Ammon's horn (tissue), 1 donor: ENCODE data around the gene WDR27.

Experiments used
- DNase-seq: peaks from one replicate; pipeline ENCODE4 v3.0.0-alpha.2; 2016; ENCODE audit warnings: low spot score

WDR27 gene

DNA sequence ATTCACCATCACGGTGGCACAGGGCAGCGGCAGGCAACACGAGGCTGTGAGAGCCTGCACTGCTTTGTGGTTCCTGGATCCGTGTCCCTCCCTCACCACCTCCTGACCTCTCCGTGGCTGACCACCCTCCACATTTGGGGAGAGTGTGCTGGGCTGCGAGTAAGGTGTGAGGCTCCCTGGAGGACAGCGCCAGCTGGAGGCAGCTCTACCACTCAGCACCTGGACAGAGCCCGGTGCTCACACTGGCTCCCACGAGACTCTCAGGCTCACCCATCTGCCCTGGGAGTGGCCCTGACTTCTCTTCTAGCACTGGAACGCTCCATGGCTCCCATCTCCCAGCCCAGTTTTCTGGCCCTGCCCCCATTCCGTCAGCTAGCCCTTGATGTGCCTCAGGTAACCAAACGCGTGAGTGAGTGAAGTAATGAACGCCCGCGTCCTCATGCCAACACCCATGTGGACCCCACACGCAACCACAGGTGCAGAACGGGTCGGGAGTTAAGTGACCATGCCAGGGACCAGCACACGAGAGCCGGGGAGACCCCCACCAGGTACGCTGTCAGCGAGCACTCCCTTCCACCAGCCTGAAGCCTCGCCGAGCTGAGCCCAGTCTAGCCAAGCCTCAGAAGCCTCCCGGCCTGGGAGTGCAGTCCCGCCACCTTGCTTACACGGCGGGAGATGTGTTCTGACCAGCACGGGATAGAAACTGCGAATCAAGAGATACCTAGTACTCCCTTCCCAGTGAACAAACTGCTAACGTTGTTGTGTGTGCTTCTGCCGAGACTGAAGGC lies 137.2 kb downstream of the WDR27 start:
- DNase-seq = no peak

DNA sequence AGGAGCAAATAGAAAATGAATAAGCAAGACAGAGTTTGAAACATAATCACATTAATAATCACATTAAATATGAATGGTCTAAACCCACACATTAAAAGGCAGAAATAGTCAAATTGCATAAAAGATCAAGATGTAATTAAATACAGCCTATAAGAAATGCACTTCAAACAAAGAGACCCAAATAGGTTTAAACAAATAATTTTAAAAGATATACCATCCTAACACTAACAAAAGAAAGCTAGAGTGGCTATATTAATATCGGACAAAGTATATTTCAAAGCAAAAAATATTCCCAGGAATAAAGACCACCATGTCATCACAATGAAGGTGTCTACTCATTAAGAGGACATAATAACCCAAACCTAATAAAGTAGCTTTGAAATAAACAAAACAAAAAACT lies 140.2 kb downstream of the WDR27 start:
- DNase-seq = no peak

DNA sequence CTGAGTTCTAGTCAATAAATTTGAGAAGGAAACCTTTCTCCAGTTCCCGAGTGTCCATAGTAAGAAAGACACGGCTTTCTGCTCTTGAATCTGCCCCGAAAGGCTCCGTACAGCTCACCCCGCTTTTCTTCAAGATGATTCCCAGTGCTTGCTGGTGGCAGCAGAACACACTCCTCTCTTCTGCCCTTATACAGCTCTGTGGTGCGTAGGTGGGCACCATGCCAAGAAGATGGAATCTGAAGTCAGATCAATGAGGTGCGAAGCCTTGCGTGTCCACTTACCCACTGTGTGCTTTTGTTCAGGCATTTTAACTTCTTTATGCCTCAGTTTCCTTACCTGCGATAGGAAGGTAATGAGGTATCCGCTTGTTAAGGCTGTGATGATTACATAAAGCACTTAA lies 142.2 kb downstream of the WDR27 start:
- DNase-seq = no peak

DNA sequence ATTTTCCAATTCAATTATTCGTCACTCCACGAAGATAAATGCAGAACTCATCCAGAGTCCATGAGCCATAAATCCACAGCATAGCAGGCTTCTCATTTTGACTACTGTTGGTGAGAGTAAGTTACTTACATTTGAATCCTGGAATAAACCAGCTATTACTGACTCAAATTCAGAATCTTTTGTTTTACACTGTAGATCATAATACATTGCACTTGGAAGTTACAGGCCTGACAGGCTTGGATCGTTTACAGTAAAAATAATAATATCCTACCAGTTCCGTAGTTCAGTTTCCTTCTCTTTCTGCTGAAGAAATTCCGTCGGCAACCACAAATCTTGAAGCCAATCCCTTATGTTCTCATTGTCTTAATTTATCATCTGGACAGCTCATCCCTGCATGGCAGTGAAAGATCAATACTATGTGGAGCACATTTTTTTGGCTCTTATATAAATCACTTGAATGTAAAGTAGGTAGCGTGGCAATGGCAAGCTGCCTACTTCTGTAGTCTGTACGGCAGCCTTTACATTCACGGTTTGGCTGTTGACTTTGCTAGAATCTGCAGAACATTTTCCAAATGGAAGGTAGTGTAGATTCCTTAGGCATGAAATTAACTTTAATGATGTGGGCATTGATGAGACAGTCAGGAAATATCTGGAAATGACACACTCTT lies 142.9 kb downstream of the WDR27 start:
- DNase-seq = no peak

DNA sequence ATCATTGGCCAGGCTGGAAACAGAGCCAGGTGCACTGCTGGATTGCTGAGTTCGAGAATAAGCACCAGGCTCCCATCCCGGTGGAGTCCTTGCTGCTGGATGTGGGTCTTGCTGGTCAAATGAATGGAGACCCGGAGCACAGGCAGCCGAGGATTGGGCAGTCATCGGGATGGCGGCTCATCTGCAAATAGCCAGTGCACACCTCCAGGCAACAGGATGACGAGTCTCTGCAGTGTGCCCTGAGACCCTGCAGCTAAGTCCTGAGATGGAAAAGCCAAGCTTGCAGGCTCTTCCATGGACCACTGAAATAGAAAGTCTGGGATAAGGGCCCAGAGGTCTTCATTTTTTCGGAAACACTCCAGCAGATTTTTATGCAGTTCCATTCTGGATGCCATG lies 143.5 kb downstream of the WDR27 start:
- DNase-seq = no peak

DNA sequence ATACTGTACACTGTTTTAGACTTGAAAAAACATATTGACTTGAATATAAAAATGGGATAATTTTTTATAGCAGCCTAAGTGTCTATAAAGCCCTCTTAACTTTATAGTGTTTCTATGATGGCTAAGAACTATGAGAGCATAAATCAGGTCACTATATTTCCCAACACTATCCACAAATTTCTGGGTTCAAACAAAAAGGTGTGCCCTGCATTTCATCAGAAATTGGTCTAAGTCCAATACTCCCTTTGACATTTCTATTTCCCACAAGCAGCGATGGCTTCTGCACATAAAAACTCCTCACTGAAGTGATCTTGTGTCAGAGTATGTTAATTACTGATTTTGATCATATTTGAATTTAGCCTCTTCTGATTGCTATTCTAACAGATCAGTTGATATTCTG lies 143.9 kb downstream of the WDR27 start:
- DNase-seq = no peak

DNA sequence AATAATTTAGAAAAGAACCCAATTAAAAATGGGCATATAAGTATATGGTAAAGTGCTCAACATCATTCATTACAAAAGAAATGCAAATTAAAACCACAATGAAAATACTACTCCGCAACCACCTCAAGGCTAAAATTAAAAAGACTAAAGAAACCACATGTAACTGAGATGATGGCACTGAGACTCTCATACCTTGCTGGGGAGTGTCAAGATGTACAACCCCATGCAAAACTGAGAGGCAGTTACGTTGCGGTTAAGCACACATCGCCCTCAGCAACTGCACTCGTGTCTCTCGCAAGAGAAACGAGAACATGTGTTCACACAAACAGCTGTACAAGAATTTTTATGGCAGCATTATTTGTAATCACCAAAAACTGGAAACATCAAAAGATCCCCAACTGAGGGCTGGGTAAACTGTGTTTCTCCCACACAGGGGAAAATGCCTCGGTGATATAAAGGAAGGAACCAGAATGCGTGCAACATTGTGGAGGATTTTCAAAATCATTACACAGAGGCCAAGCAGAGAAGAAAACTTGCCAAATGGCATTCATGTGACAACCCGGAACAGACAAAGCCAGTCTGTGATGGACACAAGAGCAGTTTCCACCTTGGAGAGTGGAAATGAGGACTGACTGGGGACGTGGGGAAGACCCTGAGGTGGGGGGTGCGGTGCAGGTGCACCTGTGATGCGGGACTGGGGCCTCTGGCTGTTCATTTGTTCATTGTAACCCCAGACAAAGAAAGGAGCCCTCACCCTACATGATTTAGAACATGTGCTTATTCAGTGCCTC lies 144.9 kb downstream of the WDR27 start:
- DNase-seq = no peak

DNA sequence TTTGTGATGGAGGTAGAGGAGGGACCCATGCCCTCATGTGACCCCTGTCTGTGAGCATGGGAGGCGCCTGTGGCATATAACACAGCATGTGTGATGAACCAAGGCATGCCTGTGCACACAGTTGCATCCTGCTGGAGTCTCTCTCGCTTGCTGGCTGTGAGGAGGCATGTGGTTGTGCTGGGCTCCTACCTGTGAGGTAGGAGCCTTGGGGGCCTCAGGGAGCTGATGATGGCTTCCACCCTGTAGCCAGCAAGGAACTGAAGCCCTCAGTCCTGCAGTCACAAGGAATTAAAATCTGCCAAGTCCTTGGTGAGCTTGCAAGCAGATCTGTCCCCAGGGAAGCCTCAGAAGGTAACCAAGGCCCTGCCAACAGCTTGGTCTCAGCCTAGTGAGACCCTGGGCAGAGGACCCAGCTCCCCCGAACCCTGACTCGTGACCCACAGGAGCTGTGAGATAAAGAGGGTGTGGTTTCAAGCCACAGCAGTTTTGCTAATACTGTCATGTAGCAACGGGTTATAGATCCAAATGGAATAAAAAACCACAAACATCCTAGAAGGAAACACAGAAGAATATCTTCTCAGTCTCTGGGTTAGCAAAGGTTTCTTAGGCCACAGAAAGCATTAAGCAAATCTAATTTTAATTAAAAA lies 145.7 kb downstream of the WDR27 start:
- no peak for DNase-seq

DNA sequence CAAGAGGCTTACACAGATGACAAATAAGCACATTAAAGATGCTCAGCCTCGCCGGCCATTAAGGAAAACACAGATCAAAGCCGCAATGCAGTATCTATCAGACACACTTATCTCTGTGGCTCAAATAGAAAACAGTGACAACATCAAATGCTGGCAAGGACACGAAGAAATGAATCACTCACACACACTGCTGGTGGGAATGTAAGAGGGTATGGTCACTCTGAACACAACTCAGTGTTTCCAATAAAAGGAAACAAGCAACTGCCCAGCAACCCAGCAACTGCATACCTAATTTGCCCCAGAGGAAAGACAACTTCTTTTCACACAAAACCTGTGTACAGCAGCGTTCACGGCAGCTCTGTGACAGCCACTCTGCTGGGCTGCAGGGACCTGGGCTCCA lies 155.8 kb downstream of the WDR27 start:
- DNase-seq = no peak

DNA sequence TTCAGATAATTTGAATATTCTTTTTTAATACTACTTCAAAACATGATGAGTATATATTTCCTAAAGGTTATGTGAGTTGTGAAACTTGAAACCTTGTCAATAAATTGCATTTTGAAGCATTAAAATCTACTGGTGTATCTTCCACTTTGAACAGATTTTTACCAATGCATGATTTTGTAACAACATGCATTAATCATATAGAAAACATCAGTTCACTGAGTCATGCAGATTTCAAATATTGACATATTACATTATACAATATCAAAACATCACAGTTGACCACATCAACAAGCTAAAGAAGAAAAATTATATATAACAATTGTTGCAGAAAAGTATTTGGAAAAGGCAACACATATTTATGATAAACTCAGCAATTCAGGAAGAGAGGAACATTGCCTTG lies 158.1 kb downstream of the WDR27 start:
- DNase-seq = no peak

DNA sequence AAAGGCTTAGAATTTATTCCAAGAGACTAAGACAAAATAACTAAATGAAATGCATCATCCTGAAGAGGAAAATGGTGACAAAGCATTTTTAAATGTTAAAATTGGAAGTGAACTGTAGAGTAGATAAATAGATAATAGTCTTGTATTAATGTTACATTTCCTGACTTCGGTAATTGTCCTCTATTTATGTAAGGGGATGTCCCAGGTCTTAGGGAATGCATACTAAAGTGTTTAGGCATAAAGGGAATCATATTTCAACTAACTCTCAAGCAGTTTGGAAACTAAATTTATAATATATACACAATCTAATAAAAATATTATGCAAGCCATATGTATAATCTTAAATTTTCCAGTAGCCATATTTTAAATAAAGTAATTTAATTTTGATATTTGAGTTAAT lies 159.3 kb downstream of the WDR27 start:
- no peak for DNase-seq

DNA sequence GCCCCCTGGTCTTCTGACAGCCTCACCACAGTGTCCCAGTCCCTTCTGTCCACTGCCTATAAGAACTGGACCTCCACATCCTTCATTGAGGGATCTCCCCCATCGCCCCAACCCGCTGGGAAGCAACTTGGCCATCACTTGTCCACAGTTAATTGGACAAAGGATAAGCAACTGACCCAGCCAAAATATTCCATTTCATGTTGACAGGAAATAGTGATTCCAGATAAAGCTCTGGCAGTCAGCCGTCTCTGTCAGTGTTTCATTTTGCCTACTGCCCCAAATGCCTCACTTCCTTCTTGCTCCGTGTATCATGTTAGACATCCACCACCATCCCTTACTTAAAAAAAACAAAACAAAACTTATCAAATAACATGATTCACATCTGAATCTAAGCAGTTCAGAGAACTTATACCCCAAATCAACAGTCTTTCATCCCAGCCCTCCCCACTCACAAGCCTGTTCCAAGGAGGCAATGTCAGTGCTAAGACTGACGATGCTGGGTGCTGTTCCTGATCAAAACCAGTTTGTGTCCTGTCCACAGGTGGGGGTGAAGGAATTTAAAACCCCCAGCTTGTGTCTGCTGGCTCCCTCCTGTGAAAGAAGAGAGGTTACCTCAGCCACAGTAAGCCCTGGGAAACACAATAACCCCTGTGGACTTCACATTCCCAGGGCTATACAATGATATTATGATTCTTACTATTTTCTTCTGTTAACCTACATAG lies 162.5 kb downstream of the WDR27 start:
- no peak for DNase-seq

DNA sequence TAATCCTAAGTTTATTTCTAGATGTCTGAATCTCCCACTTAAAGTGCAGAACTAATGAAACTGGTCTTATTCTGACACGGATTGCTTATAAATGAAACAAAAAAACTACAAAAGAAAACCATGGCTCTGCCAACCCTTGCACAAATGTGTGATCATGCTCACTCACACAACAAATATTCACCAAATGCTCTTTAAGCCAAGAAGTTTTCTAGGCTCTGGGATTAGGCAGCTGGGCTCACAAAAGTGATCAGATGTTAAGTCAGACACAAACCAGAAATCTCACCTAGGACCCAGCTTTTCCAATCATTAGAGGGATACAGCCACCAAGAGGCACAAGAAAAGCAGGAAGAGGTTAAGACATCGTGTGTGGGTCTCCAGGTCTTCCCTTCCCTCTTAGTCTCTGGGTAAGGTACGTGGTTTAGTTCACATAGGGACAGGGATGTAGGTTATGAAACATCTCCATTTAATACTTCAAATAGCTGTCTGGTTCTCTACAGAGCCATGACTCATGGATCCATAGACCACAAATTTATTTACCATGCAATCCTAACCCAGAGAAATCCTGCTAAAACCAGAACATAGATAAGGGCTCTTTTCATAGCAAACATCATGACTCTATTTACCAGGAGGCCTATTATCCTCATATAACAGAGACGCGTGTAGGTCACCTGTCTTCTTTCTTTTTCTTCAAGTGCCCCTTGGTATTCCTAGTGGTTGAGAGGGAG lies 165.2 kb downstream of the WDR27 start:
- DNase-seq = no peak

DNA sequence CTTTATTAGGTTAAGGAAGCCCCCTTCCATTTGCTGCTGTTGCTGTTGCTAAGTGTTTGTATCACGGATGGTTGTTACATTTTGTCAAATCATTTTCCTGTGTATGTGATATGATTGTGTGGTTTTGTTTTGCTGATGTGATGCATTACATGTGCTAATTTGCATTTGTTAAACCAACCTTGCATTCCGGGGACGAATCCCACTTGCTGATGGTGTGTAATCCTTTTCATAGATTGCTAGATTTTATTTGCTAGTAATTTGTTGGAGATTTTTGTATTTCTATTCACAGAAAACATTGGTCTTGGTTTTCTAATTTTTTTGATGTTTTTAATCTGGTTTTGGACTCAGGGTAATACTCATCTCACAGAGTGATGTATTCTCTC lies 167.8 kb downstream of the WDR27 start:
- no peak for DNase-seq

DNA sequence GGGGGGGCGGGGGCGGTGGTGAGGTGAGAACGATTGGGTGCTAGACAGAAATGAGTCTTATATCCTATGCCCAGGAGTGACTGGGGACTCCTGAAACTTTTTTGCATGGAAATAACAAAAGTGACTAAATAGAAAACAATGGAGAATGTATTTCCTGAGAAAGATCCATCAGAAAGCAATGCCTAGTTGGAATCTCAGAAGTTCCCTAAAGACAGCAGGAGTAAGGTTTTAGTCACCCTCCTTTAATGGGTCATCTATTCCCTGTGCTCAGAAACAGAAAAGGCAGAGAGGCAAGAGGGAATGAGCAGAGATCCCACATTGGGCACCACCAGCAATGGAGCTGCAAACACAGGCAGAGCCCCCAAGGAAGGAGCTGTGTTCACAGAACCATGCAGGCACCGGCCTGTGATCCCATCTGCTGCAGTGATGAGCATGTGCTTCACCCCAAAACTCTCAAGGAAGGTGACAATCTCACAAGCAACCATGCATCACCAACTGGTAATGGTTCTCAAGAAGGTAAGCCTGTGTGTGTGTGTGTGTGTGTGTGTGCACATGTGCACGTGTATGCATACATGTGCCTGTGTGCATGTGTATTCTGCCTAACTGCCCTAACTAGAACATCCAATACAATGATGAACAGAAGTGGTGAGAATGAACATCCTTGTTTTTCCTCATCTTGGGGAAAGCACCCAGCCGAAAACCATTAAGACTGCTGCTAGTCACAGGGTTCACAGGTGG lies 168.4 kb downstream of the WDR27 start:
- DNase-seq = no peak

DNA sequence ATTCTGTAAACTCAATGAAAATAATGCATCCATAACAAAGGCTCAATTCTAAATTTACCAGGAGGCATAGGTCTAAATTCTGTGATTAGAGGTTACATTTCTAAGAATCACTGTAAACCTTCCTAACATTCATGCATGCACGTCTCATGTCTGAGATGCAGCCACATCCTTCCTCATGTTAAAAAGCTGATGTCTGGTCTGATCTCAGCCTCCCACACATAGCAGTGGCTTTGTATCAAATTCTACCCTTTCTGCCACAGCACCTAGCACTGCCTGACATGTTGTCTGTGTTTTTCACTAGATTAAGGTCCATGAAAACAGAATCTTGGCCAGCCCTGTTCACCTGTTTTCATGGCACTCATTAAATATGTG lies 171.1 kb downstream of the WDR27 start:
- DNase-seq = no peak

DNA sequence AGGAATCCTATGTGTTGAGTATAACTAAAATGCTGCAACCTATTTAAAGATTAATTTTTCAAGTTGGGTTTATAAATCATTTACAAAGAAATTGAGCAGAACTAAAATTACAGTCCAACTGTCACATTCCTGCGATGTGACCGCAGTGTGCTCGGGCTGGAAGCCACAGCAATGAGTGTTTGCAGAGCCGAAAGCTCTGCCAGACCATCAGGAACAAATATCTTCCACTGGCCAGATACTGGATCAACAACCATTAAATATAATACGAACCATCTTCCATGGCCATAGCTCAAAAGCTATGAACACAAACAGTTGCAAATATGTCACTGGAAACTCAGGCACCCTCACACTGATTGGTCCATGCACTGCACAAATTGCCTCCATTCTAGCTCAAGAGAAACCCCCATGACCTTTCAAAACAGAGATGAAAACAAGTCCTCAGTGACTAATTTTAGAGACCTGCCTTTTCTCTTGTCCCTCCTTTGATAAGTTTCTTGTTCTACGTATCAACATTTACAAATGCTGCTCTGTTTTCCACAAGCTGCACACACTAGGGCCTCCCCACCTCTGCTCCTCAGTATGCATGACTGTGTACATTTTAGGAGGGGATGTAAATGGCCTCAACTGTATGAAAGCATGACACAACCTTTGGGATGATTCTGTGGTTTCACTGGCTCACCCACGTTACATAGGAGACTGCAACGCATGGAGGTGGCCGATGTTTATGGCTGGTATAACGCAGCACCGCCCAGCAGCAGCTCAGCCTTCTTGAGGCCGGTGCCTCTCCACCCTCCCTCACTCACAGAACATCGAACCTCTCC lies 171.7 kb downstream of the WDR27 start:
- no peak for DNase-seq

DNA sequence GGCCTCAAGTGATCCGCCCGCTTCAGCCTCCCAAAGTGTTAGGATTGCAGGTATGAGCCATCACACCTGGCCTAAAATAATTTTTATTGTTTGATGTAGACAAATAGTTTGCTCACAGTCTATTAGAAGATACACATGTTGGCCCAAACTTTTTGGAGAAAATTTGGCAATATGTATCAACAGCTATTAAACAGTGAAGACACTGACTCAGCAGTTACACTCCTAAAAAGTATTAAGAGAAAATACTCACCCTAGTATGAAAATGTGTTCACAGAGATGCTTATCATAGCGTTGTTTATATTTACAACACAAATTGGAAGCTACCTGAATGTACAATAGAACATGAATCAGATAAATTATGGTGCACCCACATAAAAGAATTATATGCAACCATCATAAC lies 173.1 kb downstream of the WDR27 start:
- DNase-seq = no peak

DNA sequence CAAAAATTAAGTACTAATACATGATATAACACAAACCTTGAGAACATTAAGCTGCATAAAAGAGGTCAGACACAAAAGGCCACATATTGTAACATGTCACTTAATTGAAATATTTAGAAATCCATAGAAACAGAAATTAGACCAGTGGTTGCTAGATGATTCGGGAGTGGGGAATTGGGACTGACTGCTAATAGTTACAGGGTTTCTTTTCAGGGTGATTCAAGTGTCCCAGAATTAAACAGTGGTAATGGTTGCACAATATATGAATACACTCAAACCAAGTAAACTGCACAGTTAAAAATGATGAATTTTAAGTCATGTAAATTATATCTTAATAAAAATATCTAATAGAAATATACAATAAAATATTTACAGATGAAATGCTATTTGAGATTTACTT lies 174.5 kb downstream of the WDR27 start:
- no peak for DNase-seq

DNA sequence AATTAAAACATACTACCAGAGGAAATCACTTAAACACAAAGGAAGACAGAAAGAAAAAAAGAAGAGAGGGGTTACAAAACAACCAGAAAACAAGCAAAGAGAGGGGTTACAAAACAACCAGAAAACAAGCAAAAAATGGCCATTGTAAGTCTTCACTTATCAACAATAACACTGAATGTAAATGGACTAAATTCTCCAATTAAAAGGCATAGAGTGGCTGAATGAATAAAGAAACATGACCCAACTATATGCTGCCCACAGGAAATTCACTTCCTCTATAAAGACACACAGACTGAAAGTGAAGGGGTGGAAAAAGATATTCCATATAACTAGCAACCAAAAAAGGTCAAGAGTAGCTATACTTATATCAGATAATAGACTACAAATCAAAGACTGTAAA lies 180.0 kb downstream of the WDR27 start:
- no peak for DNase-seq
